Measurements from ENCODE around the gene MFAP5. TPM values are rescaled to one million over a fixed set of nuclear protein-coding genes. Genes with fewer than 3 reads are reported as not detected.

The MFAP5 gene
- total and polyA plus RNA-seq, 10 of the 15 experiments (the other 5 are each of a cell fraction or from before 2014, with no cell fraction given) = 0.06 to 0.14 (median 0.12) TPM; not detected in 7

DNA sequence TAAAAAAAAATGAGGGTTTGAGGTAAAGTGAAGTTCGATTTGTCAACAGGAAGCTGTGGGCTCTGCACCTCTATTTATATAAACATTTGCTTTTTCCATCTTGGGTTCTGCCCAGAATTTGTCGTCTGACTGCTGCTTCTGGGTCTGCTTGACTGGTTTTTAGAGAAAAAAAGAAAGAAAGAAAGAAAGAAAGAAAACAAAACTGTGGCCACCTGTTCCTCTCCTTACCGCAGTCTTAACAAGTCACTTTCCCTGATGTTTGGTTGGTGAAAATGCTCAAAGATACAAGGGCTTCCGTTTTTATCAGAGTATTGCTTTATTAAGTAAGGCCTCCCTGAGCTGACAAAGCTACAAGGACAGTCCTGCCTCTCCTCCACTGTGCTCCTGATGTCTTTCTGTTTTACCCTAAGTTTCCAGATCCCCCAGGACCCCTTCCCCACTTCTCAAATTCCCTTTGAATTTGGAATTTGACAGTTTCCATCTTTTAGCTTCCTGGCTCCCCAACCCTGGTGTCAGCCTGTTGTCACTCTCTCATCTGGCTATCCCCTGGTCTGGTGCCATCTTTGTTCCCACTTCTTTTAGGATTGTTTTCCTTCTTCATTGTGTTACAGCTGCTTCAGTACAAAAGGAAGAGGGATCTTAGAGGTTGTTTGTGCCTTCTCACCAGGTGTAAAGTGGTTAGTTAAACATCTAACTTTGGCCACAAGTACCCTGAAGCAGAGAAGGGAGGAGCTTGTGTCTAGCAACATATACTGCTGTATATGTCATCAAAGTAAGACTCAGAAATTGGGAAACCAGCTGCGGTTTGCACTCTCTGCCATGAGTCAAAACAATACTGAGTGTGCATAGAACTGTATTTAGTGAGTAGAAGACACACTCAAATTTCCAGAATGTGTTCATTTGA lies 18.0 kb downstream of the MFAP5 start (continued):
- TF ChIP-seq PAX8 (IDR thresholded peaks at IDR 0.05) (no peak), POLR2A (IDR thresholded peaks at IDR 0.05; ENCODE audit: low read depth, low read length) (peak; percentile 59), MTA3 (IDR thresholded peaks at IDR 0.05; ENCODE audit: borderline replicate concordance, low read length) (peak; percentile 94), ZNF274 (IDR thresholded peaks at IDR 0.05; ENCODE audit: insufficient read depth, insufficient read length) (no peak), POLR2AphosphoS2 (IDR thresholded peaks at IDR 0.05; ENCODE audit: low read depth, low read length) (no peak), ZZZ3 (IDR thresholded peaks at IDR 0.05; ENCODE audit: control insufficient read depth, insufficient read length, low read depth) (no peak), PML (IDR thresholded peaks at IDR 0.05; ENCODE audit: low read length) (0 out of 2 replicates have a peak, but pooled peaks have one; percentile 40), SIX5 (IDR thresholded peaks at IDR 0.05; ENCODE audit: low read depth, low read length, severe bottlenecking) (no peak), SMAD1 (IDR thresholded peaks at IDR 0.05; ENCODE audit: low read depth, partially characterized antibody) (peak; percentile 9), POLR2AphosphoS5 (IDR thresholded peaks at IDR 0.05; ENCODE audit: low read length) (peak; percentile 76), NFYB (IDR thresholded peaks at IDR 0.05; ENCODE audit: insufficient read depth, low read depth, low read length) (0 out of 2 replicates have a peak, but pooled peaks have one; percentile 10), NR2C2 (IDR thresholded peaks at IDR 0.05; ENCODE audit: borderline replicate concordance, control insufficient read depth, insufficient read length, low read depth) (no peak)
- TF ChIP-seq, protein P1, sequence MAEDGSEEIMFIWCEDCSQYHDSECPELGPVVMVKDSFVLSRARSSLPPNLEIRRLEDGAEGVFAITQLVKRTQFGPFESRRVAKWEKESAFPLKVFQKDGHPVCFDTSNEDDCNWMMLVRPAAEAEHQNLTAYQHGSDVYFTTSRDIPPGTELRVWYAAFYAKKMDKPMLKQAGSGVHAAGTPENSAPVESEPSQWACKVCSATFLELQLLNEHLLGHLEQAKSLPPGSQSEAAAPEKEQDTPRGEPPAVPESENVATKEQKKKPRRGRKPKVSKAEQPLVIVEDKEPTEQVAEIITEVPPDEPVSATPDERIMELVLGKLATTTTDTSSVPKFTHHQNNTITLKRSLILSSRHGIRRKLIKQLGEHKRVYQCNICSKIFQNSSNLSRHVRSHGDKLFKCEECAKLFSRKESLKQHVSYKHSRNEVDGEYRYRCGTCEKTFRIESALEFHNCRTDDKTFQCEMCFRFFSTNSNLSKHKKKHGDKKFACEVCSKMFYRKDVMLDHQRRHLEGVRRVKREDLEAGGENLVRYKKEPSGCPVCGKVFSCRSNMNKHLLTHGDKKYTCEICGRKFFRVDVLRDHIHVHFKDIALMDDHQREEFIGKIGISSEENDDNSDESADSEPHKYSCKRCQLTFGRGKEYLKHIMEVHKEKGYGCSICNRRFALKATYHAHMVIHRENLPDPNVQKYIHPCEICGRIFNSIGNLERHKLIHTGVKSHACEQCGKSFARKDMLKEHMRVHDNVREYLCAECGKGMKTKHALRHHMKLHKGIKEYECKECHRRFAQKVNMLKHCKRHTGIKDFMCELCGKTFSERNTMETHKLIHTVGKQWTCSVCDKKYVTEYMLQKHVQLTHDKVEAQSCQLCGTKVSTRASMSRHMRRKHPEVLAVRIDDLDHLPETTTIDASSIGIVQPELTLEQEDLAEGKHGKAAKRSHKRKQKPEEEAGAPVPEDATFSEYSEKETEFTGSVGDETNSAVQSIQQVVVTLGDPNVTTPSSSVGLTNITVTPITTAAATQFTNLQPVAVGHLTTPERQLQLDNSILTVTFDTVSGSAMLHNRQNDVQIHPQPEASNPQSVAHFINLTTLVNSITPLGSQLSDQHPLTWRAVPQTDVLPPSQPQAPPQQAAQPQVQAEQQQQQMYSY (CRISPR knock-in tag; IDR thresholded peaks at IDR 0.05) = no peak
- TF ChIP-seq, protein P2, sequence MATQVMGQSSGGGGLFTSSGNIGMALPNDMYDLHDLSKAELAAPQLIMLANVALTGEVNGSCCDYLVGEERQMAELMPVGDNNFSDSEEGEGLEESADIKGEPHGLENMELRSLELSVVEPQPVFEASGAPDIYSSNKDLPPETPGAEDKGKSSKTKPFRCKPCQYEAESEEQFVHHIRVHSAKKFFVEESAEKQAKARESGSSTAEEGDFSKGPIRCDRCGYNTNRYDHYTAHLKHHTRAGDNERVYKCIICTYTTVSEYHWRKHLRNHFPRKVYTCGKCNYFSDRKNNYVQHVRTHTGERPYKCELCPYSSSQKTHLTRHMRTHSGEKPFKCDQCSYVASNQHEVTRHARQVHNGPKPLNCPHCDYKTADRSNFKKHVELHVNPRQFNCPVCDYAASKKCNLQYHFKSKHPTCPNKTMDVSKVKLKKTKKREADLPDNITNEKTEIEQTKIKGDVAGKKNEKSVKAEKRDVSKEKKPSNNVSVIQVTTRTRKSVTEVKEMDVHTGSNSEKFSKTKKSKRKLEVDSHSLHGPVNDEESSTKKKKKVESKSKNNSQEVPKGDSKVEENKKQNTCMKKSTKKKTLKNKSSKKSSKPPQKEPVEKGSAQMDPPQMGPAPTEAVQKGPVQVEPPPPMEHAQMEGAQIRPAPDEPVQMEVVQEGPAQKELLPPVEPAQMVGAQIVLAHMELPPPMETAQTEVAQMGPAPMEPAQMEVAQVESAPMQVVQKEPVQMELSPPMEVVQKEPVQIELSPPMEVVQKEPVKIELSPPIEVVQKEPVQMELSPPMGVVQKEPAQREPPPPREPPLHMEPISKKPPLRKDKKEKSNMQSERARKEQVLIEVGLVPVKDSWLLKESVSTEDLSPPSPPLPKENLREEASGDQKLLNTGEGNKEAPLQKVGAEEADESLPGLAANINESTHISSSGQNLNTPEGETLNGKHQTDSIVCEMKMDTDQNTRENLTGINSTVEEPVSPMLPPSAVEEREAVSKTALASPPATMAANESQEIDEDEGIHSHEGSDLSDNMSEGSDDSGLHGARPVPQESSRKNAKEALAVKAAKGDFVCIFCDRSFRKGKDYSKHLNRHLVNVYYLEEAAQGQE (IDR thresholded peaks at IDR 0.05; ENCODE audit: low read depth, low read length) = no peak
- TF ChIP-seq, protein P3, sequence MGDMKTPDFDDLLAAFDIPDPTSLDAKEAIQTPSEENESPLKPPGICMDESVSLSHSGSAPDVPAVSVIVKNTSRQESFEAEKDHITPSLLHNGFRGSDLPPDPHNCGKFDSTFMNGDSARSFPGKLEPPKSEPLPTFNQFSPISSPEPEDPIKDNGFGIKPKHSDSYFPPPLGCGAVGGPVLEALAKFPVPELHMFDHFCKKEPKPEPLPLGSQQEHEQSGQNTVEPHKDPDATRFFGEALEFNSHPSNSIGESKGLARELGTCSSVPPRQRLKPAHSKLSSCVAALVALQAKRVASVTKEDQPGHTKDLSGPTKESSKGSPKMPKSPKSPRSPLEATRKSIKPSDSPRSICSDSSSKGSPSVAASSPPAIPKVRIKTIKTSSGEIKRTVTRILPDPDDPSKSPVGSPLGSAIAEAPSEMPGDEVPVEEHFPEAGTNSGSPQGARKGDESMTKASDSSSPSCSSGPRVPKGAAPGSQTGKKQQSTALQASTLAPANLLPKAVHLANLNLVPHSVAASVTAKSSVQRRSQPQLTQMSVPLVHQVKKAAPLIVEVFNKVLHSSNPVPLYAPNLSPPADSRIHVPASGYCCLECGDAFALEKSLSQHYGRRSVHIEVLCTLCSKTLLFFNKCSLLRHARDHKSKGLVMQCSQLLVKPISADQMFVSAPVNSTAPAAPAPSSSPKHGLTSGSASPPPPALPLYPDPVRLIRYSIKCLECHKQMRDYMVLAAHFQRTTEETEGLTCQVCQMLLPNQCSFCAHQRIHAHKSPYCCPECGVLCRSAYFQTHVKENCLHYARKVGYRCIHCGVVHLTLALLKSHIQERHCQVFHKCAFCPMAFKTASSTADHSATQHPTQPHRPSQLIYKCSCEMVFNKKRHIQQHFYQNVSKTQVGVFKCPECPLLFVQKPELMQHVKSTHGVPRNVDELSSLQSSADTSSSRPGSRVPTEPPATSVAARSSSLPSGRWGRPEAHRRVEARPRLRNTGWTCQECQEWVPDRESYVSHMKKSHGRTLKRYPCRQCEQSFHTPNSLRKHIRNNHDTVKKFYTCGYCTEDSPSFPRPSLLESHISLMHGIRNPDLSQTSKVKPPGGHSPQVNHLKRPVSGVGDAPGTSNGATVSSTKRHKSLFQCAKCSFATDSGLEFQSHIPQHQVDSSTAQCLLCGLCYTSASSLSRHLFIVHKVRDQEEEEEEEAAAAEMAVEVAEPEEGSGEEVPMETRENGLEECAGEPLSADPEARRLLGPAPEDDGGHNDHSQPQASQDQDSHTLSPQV (IDR thresholded peaks at IDR 0.05) = no peak
- TF ChIP-seq, protein P4, sequence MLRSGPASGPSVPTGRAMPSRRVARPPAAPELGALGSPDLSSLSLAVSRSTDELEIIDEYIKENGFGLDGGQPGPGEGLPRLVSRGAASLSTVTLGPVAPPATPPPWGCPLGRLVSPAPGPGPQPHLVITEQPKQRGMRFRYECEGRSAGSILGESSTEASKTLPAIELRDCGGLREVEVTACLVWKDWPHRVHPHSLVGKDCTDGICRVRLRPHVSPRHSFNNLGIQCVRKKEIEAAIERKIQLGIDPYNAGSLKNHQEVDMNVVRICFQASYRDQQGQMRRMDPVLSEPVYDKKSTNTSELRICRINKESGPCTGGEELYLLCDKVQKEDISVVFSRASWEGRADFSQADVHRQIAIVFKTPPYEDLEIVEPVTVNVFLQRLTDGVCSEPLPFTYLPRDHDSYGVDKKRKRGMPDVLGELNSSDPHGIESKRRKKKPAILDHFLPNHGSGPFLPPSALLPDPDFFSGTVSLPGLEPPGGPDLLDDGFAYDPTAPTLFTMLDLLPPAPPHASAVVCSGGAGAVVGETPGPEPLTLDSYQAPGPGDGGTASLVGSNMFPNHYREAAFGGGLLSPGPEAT (IDR thresholded peaks at IDR 0.05; ENCODE audit: low read depth) = peak; percentile 89
